Measurements from ENCODE around the gene EZH2. TPM values are rescaled to one million over a fixed set of nuclear protein-coding genes. Genes with fewer than 3 reads are reported as not detected.
A peak's percentile ranks its signal among the peaks of the same experiment; 100 is the strongest.

The EZH2 gene
- total RNA-seq, 1 donor from 2014 or later = 14.0 TPM

DNA sequence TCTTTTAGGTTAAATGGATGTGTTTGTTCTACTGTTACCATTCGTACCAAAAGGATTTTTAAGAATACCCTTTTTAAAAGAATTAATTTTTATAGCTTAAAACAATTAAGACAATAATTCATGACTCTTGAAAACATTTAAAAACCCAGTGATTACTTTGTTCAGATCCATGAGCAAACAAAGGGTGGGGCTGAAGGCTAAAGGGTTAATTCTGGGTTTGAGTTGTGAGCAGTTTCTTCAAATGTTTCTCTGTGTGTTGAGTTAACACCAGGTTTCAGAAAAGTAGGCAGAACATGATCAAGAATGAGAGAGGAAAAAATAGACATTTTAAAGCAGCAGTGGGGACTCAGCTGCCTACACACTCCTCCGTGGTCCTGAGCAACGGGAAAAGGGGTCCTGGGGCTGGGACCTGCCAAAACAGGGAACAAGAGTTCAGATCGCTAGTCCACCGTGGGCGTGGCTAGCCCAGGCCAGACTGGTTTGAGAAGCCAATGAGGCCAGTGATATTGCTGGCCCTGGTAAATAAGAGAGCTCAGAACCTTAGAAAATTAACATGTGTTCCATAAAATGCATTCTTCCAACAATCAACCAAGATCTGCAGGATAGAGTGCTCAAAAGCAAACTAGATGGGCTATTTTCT is 14.9 kb upstream of the EZH2 start:
- DNase-seq = no peak

DNA sequence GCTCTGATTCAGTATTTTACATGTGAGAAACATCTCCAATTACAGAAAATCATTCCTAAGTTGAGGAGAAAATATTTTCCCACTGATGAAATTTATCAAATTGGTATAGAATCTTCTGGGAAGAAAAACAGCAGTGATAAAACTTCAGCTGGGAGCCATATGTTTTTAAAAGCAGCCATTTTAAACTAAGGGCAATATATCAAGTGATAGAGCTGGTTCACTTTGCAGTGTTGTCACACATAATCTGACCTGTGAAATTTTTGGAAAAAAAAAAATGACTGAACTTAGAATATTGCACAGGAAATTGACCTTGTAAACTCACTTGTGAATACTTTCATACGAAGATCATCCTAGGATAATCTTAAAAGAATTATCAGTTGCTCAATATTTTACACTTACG is 10.5 kb upstream of the EZH2 start:
- DNase-seq = no peak

DNA sequence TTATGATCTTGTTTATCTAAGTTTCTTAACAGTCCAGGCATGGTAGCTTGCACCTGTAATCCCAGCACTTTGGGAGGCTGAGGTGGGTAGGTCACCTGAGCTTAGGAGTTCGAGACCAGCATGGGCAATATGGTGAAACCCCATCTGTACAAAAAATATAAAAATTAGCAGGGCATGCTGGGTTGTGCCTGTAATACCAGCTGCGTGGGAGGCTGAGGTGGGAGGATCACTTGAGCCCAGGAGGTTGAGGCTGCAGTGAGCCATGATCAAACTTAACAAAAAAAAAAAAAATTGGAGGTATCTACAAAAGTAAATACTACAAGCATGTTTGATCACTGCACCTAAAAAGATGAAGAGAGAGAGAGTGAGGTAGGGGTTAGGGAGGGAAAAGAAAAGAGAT is 9.0 kb upstream of the EZH2 start:
- DNase-seq = no peak

DNA sequence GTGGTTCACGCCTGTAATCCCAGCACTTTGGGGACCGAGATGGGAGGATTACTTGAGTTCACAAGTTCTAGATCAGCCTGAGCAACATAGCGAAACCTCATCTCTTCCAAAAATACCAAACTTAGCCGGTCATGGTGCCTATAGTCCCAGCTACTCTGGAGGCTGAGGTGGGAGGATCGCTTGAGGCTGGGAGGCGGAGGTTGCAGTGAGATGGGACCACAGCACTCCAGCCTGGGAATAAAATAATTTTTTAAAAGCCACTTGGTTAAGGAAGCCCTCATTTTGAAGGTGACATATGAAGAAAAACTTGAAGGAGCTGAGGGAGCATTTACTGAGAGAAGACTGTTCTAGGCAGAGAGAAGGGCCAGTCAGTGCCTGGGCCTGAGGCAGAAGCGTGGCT is 4.2 kb upstream of the EZH2 start:
- DNase-seq = no peak

DNA sequence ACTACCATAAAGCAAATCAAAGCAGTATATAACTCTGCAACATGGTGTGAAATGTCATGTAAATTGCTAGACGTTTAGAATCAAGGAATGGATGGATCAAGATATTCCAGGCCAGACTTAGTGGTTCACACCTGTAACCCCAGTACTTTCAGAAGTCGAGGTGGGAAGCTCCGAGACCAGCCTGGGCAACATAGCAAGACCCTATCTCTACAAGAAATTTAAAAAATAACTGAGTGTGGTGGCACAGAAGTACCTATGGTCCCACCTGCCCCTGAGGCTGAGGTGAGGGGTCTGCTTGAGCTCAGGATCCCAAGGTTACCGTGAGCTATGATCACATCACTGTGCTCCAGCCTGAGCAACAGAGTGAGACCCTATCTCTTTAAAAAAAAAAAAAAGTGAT is 2.8 kb upstream of the EZH2 start:
- DNase-seq = no peak

DNA sequence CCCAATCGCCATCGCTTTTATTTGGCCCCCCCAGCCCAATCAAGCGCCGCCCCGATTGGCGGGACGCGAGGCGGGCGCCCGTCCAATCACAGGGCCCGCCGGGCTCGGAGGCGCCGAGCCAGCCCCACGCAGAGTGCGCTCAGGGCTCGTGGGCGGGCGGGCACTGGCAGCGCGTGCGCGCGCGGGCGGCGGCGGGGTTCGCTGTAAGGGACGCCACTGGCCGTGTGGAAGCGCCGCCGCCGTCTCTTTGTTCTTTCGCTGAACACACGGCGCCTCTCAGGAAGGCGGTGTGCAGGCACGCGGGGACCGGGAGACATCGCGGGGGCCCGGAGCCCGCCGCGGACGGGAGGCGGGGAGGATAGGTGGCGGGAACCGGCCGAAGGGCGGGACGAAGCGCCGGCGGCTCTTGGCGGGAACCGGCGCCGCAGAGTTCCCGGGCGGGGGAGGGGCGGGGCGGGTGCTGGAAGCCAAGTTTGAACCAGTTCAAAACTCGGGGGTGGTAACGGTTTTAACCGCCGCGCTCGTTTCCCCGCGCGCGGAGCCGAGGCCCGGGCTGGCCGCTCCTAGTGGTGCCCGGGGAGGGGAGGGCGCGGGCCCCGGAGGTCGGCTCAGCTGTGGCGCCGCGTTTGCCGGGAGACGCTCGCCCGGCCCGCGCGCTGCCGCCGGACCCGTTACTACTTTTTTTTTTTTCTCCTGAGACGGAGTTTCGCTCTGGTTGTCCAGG is 370 bp upstream of the EZH2 start:
- DNase-seq = peak; percentile 96

DNA sequence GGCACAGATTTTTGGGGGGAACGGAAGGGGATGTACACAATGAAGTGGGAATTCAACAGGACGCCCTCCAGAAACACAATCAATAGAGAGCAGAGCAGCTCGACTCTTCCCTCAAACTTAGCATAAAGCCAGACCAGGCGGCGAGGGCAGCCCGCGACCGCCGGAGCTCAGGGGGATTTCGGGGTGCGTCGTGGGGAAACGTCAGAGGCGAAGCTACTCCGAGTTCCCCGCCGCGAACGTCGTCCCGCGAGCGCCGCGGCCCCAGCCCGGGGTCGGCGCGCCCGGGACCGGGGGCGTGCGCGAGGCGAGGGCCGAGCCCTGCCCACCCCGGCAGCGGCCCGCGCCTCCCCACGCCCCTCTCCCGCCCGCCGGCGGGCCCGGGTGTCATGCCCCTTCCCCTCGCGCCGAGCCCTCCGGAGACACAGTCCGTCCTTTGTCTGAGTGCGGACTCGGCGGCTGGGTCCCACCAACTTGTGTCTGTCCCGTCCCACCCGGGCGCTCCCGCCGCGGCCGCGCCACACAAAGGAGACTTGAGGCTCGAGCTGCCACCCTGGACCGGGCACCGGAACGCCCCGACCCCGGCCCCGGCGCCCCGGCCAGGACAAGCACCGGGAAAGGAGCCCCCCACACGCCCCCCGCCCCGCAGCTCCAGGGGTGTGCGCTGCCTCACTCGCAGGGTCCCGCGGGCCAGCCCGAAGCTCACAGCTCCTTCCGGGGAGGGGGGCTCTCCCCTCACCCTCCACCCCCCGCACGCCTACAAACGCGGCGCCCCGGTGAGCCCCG is 634 bp downstream of the EZH2 start:
- DNase-seq = peak; percentile 36

DNA sequence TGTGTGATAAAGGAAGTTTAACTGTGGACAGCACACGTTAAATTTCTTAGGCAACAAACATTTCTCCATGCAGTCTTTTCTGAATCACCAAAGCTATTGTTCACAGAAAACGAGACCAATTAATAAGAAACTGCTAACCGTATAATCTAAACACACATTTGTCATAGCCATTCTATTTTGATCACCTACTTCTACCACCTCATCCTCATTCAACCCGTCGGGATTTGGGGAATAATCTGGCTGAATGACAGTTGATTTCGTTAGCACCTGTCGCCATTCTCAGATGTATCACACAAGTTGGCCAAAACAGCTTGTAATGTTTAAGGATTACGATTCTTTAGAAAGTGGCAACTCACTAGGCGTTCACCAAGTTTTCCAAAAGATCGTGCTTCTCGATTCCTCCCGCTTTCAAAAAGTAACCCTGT is 1.2 kb downstream of the EZH2 start:
- peak; percentile 30 for DNase-seq

DNA sequence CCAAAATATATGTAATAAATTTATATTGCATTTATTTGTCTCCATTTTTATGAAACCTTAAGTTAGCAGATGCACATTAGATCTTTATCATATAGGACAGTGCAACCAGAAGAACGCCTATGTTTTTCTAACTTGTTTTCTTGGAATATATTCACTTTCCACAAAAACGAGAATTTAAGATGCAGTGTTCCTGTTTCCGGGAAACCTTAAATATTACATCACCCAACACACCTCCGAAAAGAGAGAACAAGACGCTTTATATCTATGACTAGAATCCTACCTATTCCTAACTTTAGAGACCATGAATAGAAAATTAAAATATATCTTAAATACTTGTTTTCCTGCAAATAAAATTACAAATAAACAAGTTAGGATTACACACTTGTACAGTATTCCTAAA is 1.9 kb downstream of the EZH2 start:
- DNase-seq = no peak

DNA sequence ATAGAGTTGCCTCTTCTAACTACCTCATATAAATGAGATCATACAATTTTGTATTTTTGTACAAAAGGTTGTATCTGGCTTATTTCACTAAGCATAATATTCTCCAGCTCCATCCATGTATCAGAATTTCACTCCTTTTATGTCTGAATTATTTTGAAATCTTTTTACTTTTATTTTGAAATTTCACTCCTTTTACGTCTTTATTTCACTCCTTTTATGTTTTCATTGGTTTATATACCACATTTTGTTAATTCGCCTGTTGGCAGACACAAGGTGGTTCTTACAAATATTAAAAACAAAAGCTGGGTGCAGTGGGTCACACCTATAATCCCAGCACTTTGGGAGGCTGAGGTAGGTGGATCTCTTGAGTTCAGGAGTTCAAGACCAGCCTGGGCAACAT is 5.8 kb downstream of the EZH2 start:
- DNase-seq = no peak

DNA sequence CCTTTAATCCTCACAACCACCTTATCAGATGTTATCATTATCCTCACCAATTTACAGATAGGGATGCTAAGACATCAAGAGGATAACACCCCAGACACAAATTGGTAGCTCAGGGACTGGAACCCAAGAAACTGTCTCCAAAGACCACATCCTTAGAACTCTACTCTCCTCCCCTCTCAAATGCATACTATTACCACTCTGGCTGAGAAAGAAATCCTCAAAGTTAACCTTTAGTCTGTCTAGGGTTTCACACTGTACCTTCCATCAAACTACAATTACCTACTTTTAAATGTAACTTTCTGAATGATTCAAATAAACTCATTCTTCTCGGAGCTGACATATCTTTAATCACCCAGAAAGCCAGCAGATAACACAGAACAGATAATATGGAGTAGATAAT is 6.6 kb downstream of the EZH2 start:
- DNase-seq = no peak

DNA sequence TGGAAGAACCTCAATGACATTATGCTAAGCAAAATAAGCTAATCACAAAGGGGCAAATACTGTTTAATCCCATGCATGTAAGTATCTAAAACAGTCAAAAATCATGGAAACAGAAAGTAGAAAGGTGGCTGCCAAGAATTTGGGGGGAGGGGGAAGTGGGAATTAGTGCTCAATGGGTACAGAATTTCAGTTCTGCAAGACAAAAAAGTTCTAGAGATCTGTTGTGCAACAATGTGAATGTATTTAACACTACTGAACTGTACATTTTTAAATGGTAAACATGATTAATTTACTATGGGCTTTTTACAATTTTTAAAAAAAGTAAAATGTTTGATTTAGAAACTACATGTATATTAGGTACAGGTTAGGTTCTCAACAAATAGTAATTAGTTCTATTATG is 11.9 kb downstream of the EZH2 start:
- DNase-seq = no peak

DNA sequence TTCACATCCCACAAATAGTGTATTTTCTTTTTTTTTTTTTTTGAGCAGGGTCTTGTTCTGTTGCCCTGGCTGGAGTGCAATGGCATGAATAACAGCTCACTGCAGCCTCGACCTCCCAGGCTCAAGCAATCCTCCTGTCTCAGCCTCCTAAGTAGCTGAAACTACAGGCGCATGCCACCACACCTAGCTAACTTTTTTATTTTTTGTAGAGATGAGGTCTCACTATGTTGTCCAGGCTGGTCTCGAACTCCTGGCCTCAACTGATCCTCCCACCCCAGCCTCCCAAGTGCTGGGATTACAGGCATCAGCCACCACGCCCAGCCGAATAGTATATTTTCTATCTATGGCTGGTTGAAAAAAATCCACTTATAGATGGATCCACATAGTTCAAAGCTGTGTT is 12.5 kb downstream of the EZH2 start:
- no peak for DNase-seq

DNA sequence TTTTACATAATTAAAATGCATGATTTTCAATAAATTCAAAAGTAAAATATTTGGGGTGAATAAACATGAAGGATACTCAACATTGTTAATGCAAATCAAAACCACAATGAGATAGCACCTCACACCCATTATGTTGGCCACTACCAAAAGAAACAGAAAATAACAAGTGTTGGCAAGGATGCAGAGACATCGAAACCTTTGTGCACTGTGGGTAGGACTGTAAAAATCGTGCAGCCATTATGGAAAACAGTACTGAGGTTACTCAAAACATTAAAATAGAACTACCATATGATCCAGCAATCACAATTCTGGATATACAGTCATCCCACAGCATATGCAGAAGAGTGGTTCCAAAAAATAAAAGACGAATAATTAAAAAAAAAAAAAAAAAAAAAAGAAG is 13.1 kb downstream of the EZH2 start:
- DNase-seq = no peak

DNA sequence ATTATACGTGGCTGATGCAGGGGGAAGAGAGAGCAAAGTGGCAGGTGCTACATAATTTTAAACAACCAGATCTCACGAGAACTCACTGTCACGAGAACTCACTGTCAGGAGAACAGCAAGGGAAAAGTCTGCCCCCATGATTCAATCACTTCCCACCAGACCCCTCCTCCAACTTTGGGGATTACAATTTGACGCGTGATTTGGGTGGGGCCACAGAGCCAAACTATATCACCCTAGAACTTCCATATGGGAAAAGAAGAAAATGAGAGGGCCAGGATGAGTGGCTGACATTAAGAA is 15.8 kb downstream of the EZH2 start:
- no peak for DNase-seq

DNA sequence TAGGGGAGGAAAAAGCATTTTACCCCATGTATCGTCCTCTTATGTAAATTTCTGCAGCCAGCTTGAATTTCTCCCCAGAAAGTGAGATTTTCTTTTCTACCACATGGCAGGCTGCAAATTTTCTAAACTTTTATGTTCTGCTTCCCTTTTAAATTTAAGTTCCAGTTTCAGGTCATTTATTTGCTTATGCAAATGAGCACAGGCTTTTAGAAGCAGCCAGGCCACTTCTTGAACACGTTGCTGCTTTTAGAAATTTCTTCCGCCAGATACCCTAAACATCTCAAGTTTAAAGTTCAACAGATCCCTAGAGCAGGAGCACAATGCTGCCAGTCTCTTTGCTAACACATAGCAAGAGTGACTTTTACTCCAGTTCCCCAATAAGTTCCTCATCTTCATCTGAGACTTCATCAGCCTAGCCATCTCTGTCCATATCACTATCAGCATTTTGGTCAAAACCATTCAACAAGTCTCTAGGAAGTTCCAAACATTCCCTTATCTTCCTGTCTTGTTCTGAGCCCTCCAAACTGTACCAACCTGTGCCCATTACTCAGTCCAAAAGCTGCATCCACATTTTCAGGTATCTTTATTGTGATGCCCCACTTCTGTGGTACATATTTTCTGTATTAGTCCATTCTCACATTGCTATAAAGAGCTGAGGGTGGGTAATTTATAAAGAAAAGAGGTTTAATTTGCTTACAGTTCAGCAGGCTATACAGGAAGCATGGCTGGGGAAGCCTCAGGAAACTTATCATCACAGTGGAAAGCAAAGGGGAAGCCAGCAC is 16.3 kb downstream of the EZH2 start:
- DNase-seq = no peak

DNA sequence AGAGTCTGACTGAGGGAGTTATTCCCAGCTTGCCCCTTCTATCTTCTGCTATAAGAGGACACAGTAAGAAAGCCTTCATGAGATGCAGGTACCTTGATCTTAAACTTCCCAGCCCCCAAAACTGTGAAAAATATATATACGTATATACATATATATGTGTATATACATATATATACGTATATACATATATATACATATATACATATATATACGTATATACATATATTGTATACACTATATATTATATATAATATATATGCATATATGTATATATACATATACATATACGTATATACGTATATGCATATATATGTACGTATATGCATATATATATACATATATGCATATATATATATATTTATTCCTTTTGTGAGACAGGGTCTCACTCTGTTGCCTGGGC is 17.7 kb downstream of the EZH2 start:
- DNase-seq = no peak

DNA sequence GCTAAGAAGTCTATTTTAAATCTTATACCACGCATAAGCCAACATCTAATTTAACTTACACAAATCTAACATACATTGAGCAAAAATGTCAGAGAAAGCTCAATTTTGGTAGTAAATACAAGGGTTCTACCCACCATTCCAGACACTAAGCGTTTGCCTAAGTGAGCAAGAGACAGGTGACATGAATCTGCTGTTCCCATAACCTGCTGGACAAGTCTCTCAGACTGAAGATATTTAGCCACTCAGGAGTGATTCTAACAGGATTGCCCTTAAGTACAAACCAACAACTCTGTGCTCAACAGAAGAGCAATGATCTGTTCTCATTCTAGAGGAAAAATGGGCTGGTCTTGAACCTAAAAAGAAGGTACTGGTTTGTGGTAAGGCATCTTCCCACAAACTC is 18.8 kb downstream of the EZH2 start:
- DNase-seq = no peak

DNA sequence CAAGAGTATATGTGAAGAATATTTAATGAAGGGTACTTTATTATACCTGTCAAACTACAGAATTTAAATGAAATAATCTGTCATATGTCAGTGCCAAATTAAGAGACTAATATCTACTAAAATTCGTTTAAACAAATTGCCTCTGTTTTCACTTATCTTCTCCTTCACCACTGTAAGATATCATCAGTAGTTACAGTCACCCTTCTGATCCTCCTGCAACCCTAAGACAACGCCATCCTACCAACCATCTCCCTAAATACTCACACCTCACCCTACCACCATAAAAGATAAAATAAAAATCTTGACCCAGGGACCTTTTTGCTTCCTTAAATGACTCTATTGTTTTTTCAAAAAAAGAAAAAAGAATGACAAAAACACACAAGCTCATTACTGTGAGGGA is 20.8 kb downstream of the EZH2 start:
- DNase-seq = no peak

DNA sequence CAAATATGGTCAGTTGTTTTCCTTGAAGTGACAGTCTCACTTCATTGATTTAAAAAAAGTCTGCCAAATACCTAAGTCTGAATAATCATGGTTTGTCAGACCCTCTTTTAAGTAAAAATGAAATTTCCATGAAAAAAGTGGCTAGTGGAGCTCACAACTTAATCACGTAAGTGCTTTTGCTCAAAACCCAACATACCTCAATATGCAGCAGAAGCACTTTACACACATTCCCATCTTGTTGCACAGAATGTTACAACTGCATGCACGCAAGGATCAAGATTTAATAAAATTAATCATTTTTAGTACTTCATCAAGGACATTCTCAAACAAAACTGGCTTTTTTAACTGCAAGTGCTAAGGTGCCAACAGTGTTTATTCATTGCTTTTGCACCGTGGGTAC is 21.6 kb downstream of the EZH2 start:
- DNase-seq = no peak

DNA sequence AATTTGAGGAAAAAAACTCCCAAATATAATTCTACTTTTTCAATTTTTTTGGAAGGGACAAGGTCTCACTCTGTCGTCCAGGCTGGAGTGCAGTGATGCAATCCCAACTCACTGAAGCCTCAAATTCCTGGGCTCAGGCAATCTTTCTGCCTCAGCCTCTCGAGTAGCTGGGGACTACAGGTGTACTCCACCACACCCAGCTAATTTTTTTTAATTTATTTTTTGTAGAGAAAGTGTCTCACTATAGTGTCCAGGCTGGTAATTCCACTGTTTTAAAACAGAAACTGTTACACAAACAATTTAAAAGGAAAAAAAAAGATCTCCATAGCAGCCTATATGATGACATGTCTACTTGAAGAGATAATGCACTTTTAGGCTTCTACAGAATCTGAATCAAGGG is 25.6 kb downstream of the EZH2 start:
- no peak for DNase-seq

DNA sequence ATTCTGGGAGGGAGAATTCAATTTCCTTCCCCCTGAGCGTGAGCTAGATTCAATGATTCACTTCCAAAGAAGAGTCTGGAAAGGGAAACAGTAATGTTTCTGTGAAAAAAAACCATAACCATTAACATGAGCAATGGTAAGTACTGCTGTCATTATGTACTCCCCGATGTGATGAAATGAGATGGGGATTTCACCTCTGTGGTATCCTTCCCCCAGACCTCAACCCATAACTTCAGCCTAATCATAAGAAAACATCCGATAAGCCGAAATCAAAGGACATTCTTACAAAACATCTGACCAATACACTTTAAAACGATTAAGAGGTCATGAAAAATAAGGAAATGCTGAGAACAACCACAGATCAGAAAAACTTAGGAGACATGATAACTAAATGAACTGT is 27.2 kb downstream of the EZH2 start:
- peak; percentile 13 for DNase-seq

DNA sequence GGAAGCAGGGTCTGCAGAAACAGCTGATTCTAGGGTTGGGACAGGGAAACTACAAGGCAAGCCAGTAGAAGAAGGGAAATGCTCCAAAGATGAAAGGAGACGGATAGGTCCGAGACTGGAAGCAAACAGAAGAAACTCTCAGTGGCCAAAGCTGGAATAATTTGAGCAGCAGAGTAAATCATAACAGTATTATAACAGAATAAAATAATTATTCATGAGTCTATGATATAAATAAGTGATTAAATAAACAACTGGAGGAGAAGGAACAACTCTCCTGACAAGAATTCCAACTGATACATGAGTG is 27.6 kb downstream of the EZH2 start:
- no peak for DNase-seq

DNA sequence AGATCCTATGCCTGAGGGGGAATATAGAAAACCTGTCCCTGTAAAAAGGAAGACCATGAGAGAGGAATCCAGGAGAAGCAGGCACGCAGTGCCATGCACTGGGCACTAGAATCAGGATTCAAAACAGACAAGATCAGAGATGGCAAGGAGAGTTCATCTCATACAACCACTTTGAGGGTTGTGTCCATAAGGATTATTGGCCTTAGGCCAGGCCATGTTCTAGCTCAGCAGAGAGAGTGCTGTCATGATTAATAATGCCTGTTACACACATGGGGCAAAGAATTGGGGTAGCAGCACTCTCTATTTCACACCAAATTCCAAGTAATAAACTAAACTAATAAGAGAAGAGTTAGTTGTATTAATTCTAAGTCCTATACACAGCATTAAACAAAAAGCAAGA is 29.1 kb downstream of the EZH2 start:
- DNase-seq = no peak
